GM19467 (cell line): ENCODE results near the gene OSM.

Experiments used
- ATAC-seq: cut with Tn5 transposase; IDR thresholded peaks from one replicate; pipeline ENCODE4 v1.9.1; 2021; ENCODE audit warnings: mild to moderate bottlenecking, moderate library complexity; ENCODE audit not compliant: unreplicated experiment

OSM gene

DNA sequence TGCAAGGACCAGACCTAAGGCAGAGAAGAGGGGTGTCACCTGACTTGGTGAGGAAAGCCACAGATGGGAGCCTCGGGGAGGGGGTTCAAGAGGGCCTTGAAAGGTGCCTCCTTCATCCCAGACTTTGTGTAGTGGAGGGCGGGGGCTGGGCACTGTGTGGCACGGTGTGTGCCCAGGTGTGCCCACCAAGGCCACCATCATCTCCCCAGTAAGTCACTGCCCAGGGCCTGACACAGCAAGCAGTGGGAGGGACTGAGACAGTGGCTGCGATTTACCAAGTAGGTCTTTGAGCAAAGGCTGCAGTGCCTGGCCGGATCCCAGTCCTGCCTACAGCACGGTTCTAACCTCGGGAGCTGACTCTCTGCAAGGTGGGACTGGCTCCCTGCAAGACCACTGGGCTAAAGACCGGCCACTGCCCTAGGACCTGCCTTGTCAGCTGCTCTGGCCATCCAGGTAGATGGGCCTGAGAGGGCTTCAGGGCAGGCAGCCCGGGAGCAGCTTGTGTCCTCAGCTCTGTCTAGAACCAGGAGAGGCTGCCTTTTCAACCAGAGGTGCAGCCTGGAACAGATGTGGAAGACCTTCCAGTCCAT, 1.4 kb downstream of the OSM start:
- ATAC-seq: no peak

DNA sequence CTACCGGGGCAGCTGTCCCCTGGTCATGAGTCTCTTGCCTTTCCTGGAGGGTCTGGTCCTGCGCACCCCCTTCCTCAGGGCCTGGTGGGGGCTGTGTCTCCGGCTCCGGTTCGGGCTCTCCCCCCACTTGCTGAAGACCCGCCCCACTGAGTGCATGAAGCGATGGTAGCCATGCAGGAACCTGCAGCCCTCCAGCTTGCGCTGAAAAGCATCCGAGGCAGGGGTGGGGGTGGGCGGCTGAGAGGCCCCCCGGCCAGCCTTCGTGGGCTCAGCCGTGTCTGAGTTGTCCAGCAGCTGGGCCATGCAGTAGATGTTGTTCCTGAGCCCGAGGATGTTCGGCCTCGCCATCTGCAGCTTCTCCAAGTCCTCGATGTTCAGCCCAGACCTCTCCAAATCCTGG, 2.8 kb downstream of the OSM start:
- no peak for ATAC-seq

- ATAC-seq: no peak
Observed at GRCh38 chr22:30262917-30263741, 3.5 kb downstream of the OSM start.

DNA sequence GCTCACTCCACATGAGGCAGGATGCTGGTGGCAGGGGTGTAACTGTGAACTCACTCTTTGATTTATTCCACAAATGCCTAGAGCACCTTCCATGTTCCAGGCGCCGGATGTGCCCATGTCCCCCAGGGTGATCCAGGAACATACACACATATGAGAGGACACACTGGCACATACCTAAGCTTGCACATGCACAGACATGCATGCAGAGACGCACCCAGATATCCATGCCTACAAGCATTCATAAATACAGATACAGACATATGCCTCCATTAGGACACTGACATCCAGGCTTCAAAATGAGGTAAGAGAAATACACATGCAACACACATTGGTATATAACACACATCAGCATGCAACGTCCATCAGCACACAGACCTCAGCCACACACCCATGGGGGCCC, 4.5 kb downstream of the OSM start:
- ATAC-seq: no peak

DNA sequence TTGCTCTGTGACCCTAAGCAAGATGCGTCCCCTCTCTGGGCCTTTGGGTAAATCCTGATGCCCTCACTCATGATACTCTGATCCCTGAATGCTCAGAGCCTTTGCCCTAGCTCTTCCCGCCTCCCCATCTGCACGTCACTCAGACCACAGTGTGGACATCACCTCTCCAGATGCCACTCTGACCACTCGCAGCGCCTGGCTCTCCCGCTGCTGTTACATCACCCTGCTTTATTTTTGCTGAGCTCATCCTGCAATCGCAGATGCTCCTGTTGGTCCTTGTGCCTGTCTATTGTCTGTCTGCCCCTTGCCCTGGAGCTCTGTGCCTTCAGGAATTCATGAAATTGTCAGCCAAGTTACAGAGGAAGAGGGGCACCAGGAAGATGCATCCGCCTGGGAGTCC, 5.5 kb downstream of the OSM start:
- no peak for ATAC-seq

GRCh38 chr22:30260682-30261081, 6.0 kb downstream of the OSM start:
- ATAC-seq: no peak

DNA sequence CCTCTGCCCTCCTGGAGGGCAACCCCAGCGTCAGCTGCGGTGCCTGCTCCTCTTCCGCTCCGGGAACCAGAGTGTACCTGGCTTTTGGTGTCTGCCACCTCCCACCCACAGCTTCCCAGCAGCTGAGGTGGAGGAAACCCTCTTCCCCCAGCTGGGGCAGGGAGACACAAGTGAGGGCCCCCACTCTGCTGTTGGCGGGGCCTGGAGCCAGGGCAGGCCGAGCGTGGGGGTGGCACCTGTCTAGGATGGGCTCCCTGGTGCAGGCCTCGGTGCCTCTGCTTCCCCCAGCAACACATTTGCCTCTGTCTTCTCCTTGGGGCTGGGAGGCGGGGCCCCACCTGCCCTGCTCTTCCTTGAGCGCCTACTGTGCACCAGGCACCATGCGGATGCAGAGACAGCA, 6.4 kb downstream of the OSM start:
- ATAC-seq: no peak

DNA sequence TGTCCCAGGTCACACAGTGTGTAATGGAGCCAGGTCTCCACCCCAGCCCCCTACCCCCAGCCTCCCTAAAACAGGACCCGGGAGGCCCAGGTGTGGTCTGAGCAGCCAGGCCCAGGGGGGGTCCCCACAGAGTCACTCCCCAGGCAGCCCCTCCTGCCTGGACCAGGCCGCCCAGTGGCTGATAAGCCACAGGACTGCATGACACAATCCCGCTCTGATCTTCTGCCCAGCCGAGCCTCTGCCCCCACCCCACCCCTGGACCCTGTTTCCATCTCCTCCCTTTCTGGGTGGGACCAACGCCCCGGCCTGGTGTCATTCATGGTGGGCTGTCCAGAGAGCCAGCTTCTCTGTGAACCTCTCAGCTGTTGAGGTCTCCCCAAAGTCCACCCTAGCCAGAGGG, 12.3 kb downstream of the OSM start:
- ATAC-seq: no peak

GRCh38 chr22:30253205-30253852, 13.3 kb downstream of the OSM start:
- no peak for ATAC-seq

DNA sequence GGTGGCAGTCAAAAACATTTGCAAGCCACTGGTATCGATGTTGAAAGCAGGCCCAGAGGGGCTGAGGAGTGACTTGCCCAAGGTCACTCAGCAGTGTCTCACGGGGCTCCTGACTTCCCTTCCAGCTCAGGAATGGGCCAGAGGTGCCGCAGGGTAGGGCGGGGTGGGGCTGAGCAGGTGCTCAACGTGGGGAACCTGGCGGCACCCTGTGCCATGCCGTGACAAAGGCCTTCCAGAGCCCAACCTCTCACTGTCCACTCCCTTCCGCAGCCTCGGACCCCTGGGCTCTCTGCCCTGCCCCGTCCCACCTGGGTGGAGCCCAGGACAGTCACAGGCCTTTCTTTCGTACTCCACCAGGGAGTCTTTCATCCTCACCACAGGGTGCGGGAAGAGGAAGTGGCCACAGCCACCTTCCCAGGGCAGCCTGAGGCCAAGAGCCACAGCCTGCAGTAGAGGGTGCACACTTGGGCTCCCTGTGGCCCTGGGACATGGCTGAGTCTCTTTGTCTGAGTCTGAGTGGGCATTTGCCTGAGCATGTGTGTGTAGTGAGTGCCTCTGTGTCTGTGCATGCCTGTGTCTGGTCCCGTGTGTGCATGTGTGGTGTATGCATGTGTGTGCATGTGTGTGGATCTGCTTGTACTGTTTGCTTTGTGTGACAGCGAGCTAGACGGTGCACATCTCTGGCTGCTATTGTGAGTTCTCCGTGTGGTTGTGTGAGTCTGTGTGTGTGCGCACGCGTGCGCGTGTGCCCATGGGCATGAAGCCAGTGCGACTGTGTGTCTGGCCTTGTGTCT, 14.0 kb downstream of the OSM start:
- ATAC-seq: no peak

DNA sequence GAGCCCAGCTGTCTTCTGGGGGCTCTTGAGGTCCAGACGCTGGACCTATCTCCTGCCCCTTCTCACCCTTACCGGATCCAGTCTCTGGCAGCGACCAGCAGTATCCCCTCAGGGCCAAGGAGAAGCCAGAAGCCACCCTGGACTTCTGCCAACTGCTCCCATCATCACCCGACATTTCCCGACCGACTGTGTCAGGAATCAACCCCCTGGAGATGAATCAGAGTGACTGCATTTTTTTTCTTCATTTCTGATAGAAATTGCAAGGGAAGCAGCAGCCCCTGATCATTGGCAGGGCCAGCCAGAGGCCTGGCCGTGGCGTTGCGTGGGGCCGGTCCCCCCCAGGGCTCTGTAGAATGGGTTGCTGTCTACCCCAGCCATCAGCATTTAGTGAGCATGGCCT, 14.9 kb downstream of the OSM start:
- ATAC-seq: no peak

DNA sequence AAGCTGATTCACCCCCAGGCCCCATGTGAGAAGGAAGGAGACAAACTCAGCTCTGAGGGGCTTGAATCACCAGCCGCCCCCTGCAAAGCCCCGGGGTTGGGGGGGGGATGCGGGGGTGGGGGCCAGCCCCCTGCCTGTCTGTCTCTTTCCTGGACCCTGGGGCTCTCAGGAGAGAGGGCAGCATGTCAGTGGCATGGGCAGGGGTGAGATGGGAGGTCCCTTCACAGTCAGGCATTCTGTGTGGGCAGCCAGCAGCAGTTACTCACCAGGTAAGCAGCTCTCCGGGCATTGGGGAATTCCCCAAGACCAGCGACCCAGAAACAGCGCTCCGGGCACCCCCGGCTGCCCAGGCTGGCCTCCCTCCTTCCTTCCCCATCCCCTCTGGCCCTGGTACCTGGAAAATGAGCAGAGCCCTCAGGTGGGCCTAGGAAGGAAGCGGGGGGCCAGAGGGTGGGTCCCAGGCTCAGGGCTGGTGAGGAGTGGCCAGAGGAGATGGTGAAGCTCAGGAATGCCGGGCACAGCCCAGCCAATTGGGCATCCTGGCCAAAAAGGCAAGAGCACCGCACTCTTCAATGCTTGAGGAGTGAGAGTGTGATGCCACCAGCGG, 15.9 kb downstream of the OSM start:
- no peak for ATAC-seq

- ATAC-seq: no peak
Observed at GRCh38 chr22:30250039-30250565, 16.5 kb downstream of the OSM start.

DNA sequence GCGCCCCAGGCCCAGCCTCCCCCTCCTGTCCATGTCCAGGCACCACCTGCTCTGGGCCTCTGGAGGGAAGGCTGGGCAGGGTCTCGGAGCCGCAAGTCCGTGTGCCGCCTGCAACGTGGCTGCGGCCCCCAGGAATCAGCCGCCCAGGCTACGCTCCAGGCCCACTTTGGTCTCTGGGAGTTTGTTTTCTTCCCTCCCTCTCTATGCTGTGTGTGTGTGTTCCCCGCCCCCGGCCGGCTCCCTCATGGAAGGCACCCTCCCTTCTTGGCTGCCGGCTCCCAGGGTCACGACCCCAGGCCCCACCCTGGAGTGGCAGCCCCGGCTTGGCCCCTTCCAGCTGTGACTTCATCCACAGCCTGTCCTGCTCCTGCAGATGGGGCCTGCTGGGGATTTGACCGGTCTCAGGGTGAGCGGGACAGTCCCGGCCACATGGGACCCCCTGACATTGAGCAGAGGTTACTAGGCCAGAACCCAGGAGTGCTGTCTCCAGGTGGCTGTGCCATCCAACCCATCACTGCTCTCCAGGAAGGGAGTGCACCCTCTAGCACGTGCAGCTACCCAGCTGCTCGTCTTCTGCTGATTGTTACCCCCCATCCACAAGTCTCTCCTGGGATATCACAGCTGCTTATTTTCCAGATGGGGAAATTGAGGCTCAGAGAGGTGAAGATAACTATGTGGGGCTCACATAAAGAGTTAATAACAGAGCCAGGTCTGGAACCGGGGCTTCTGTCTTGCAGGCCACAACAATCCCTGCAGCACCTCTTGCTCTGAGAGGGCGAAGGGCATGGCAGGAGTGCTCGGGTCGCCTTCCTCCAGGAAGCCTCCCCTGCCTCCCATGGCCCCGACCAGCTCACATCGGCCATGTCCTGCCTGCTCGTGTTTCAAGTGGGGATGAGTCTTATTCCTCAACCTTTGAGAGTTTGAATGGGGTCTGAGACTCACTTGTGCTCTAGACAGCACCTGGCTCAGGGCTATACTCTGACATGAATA, 17.3 kb downstream of the OSM start:
- no peak for ATAC-seq

DNA sequence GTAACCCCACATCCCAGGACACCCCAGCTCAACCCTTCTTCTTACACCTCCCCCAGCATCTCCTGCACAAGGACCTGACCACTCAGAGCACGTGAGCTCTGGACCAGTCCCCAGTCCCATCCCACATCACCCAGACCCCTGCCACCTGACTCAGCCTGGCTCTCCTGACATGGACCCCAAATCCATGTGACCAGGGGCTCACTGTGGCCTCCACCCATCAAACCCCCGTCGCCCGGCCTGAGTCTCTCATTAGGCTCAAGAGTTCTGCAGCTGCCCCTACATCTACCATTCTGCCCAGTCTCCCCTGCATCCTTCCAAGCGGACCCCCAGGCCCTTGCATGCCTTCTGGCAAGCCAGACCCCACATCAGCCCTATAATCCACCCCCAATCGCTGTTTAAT, 18.2 kb downstream of the OSM start:
- ATAC-seq: no peak

DNA sequence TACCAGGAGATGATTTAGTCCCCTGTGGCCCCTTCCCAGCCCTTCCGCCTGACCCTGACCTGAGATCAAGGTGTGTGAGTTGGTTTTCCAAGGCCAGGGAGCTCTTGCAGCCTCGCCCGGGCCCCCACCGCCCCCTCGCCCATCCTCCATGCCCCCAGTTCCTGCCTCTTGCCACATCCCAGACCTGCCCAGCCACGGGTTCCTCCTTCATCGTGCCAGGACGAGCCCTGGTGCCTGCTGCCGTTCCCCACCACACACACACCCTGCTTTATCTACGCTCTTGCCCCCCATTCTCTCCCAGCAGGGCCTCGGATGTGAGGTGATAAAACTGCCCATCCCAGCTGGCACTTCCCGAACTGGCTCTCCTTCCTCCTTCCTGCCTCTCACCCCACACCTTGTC, 18.7 kb downstream of the OSM start:
- ATAC-seq: no peak

- ATAC-seq: no peak
Observed at GRCh38 chr22:30247561-30247960, 19.1 kb downstream of the OSM start.

- ATAC-seq: no peak
Observed at GRCh38 chr22:30246814-30247376, 19.8 kb downstream of the OSM start.
